ENCODE measurements around the gene PIP5K1A. TPM values are rescaled to one million over a fixed set of nuclear protein-coding genes. Genes with fewer than 3 reads are reported as not detected.

The PIP5K1A gene
- total and polyA plus RNA-seq, 9 of the 15 experiments (the other 6 are each of a cell fraction or from before 2014, with no cell fraction given), result 1.9 to 42.4 (median 18.8) TPM

GRCh38 chr1:151189637-151190445 is 8.5 kb upstream of the PIP5K1A start, which contains the start of gene VPS72 (continued):
- TF ChIP-seq SLC30A9 (CRISPR knock-in tag; IDR thresholded peaks at IDR 0.05), result no peak
- no peak for TF ChIP-seq TARDBP (IDR thresholded peaks at IDR 0.05)
- TF ChIP-seq ELF2 (CRISPR knock-in tag; IDR thresholded peaks at IDR 0.05), result peak; percentile 93
- peak; percentile 100 for TF ChIP-seq ZBTB17 (CRISPR knock-in tag; IDR thresholded peaks at IDR 0.05)
- no peak for TF ChIP-seq CHD7 (IDR thresholded peaks at IDR 0.05; ENCODE audit: low read depth, low read length)
- TF ChIP-seq MEF2D (tag; conservative IDR thresholded peaks at IDR 0.05; ENCODE audit: low read depth), result no peak
- TF ChIP-seq BCOR (IDR thresholded peaks at IDR 0.05), result no peak
- no peak for TF ChIP-seq RFX1 (IDR thresholded peaks at IDR 0.05)
- peak; percentile 93 for TF ChIP-seq PHF20 (IDR thresholded peaks at IDR 0.05; ENCODE audit: partially characterized antibody)
- no peak for TF ChIP-seq EHMT2 (IDR thresholded peaks at IDR 0.05)
- TF ChIP-seq POLR3A (IDR thresholded peaks at IDR 0.05; ENCODE audit: borderline replicate concordance, extremely low read depth, insufficient read depth, insufficient read length), result no peak

Data from K562 (cell line).